GM21619 (cell line): Measurements from ENCODE around the gene FATE1.

ENCODE experiments used
- ATAC-seq: cut with Tn5 transposase; IDR thresholded peaks from one replicate; pipeline ENCODE4 v1.9.1; 2021; ENCODE audit not compliant: unreplicated experiment

FATE1 gene

DNA sequence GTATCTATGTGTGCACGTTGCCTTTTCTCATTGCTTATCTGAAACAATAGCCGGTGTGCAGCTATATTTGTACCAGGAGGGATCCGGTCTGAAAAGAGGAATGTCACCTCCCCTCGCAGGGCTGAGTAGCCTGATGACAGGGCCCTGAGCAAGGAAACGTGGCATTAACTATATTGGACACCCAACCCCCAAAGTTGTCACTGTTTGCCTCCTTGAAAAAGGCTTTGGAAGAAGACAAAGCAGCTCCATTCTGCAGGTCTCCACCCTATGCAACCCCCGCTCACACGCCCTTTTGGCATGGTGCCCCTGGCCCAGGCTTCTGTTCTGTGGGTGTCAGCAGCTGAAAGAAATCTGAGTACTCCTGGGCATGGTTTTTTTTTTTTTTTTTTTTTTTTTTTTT lies 12.3 kb upstream of the FATE1 start:
- ATAC-seq, result no peak

DNA sequence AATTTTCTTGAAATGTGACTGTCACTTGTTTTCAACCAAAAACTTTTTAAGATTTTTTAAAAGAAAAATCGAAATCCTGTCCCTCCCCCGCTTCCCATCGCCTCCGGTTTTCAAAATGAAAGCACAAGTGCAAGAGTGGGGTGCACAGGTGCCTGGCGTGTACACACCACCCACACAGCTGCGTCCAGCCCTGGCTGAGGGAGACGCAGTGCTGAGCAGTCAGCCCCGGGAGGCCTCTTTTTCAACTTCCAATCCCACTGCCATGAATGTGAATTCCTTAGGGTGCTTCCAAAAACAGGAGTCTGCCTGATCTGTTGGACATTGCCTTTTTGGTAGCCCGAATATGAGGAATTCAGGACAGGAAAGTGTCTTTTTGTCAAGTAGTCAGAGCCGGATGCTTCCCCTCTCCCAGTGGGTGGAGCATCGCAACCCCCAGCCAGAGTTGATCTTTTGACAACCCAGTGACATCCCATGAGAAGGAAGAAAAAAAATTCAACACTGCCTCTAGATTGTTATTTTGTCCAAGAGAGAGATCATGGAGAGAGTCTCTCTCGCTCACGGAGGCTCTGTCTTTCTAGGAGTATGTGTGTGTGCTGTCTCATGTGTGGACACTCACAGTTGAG lies 11.7 kb upstream of the FATE1 start:
- ATAC-seq, result no peak

DNA sequence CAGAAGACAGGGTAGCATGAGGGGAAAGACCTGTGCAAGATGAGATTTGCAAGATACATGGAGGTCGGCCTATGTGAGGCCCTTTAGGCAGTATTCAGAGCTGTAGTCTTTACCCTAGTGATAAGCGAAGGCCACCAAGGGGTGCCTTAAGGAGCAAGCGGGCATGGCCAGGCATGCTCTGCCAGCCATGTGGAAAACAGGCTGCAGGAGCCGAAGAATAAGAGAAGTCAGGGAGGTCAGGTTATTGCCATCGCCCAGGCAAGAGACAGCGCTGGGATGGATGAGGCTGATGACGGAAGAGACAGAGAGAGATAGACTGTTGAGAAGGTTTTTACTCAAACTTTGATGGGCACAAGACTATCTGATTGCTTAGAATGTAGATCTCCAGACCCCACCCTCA lies 7.0 kb upstream of the FATE1 start:
- no peak for ATAC-seq

DNA sequence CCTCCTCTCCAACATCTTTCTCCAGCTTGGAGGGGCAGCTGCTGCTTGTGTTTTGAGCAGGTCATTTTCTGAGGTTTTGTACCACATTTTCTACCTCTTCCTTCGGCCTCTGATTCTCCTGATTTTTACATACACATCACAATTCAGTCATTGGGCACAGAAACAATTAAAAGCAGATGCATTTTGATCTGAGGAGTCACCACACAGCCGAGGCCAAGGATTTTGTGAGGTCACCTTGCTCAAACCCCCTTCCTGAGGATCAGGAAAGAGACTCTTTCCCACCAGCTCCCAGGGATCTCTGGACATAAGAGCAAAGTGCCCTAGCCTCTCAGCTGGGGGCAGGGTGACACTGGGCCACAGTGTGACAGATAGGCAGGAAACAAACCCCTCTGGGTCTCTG lies 5.4 kb upstream of the FATE1 start:
- ATAC-seq, result no peak

DNA sequence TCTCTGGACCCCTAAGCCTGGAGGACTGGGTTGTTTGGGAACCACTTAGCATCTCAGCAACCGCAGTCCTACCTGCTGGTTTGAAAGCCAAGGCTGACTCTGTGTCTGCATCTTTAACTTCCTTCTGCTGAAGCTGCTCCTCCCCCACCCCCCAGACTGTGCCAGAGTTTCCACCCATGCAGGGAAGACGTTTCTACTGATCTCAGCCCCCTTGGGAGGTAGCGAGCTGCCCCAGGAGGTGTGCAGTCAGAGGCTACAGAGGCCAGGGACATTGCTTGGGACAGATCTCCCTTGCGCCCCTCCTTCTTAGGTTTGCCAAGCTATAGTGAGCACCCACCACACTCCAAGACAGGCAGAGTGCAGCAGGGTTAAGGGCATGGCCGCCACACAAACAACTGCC lies 4.7 kb upstream of the FATE1 start:
- ATAC-seq, result no peak

DNA sequence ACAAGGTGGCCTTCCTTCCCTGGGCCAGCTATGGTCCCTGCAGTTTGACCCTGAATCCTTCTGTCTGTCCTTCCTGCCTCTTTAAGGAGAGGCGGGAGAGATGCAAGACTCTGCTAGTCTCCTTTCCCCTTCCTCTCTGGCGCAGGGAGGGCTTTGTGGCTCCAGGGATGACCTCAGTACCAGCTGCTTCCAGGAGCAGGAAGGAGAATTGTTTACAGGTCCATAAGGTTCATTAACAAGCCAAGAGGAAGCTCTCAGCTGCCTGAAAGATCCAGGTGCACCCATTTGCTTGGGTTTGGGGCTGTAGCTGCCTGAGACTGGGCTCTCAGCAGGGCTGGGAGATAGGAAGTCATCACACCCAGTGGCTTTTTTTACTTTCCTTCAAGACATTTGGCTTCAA lies 4.0 kb upstream of the FATE1 start:
- no peak for ATAC-seq

DNA sequence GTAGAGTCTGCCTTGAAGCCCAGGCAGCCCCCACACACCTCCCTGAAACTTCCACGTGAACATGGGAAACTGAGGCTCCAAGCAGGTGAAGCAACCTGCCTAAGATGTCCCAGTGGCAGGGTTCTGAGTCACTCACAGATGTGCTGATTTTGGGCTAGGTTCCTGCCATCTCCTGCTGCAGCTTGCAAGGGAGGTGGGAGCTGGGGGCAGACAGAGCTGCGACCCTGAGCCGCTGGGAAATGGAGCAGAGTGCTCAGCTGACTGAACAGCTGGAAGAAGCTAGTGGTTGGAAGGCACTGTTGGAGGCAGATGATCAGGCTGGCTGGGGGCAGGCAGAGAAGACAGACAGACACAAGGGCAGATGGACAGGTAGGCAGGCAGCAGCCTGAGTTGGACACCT lies 3.6 kb upstream of the FATE1 start:
- ATAC-seq, result no peak

DNA sequence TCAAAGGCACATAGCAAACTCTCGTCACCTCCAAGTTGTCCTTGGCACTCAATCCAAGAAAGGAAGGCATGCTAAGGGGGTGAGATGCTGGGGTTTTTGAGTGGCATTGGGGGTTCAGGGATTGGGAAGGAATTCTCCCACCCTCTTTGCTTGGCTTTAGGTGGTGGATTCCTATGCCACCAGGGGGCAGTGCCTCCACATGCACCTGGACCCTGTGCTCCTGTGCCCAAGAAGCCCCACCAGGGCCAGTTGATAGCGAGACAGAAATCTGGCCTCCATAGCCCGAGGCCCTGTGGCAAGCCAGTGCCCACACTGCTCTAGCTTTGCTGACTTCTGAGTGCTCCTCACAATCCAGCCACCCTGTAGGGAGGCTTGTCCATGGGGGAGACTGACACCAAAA lies 2.0 kb upstream of the FATE1 start:
- no peak for ATAC-seq

DNA sequence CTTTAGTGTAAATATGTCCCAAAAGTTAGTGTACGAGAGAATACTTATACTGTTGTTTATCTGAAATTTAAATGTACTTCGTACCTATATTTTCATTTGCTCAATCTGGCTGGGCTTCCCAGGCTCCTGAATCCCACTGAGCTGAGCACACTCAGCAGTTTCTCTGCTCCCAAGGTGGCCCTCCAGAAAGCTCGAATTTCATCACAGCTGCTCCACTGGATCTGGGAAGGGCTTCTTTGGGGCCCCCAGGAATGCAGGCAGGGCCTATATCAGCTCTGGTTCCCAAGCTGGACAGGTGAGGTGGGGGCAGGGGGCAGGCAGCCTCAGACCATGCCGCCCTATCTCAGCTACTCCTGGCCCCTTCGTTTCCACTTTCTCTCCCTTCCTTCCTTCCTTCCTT lies 1.5 kb upstream of the FATE1 start:
- no peak for ATAC-seq

DNA sequence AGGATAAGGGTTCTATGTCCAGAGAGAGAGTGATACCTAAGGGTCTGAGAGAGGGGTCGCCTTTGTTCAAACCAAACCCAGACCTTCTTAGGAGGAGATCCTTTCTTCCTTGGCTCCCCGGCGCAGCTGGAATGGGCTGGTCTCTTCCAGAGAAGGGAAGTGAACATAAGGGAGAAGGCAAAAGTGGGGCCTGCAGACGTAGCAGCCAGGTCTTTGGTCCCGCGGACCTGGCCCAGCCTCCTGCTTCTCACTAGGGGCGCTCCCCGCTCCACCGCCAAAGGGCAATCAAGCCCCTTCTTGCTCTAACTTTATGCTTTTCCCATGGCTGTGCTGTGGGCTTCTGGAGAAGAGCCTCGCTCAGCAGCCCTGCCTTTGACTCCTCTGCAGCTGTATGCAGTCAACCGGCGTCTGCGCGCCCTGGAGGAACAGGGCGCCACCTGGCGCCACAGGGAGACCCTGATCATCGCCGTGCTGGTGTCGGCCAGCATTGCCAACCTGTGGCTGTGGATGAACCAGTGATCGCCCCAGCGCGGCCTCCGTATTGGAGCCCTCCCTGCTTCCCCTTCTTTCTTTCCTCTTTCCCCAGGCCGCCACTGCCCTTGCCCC lies 6.5 kb downstream of the FATE1 start:
- ATAC-seq, result no peak

DNA sequence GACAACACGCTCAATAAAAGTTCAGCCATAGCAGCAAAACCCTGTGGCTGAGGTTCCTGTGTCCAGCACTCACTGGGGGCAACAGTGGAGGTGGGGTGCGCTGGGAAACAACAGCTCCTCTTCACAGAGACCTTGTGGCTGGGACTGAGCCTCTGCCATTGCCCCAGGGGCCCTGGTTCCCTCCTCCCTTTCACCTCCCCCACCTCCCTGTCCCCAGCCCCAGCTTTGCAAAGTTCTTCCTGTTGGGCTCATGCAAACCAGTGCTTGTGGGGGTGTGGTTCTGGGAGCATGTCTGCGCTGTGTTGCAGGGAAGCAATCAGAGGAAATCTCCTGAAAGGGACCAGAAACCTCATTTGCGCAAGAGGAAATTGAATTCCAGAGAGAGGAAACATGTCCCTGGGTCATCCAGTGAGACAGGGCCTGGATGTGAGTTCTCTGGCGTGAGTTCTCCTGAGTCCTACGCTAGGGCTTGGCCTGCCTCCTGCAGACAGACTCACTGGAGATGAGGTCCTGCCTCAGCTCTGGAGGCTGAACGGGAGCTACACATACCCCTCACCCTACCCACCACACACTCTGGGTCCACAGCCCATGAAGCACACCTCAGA lies 7.4 kb downstream of the FATE1 start:
- no peak for ATAC-seq

DNA sequence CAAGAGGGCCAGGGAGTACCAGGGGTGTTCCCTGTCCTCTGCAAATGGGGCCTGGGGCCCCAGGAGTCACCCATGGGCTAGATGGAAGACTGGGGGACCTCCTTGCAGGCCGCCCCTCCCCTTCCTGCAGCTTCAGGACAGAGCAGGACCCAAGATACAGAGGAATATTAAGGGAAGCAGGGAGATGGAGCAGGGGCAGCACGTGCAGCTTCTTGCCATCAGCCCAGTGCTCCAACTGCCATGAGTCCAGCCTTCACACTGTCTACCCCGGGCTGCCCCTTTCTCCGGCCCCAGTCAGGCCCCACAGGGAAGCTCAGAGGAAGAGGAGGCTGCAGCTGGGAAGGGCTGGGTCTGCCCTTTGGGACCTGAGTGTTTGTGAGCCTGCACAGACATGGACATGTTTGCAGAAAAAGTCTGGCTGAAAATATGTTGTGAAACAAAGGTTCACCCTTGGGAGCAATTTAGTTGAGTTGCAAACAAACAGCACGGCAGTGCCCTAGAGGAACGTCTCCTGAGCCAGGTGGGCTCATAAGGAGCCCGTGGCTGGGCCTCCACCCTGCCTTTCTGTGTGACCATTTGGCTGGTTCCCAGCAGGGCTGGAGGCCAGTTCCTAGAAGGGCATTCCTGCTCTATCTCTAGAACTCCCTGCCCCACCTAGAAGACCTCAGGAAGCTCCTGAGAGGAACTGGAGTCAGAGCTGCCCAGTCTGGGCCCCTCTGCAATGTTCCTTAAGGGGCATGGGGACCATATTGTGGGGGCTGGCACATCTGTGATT lies 8.9 kb downstream of the FATE1 start:
- no peak for ATAC-seq

DNA sequence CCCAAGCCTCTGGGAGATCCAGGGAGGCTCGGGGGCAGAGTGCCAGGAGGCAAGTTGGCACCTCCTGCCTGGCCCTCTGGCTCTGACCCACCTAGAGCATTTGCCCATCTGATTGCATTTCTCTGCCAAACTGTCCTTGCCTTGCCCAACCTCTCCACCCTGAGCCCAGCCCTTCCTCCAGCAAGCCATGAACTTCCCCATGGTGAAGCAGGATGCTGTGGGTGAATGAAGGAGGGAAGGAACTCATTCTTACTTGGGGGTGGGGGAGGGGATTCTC lies 9.4 kb downstream of the FATE1 start:
- no peak for ATAC-seq

DNA sequence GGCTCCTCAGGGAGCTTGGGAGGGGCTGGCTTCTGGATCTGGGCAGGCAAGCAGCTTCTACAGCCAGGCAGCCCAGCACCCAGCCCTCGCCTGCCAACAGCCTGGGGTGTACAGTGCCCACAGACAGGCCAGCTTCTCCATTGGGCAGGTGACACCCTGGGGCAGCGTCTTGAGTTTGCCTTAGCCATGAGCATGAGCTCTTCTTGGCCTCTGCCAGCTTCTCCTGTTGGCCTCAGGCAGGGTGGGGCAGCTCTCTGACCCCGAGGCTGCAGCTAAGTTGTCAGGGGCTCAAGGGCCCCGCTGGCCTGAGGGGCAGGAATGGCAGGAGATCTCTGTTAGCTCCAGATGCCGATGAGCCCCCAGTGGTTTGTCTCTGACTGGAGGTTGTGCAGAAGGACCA lies 10.9 kb downstream of the FATE1 start:
- ATAC-seq, result no peak

DNA sequence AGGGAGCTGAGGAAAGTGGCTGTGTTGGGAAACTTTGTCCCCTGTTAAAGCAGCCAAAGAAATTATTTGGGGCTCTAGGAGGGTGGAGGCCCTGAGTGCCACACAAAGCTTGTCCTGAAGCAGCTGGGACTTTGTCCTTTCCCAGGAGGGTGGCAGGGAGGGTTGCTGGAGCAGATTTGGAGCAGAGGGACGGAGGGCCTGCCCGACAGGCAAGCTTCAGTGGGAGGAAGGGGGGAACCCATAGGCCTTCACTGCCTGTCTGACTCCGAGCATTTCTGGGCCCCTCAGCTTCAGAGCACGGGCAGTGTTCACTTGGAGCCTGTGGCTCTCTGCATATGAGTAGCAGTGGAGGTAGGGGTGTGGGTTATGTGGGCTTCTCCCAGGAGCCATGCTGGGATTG lies 11.5 kb downstream of the FATE1 start:
- ATAC-seq, result no peak

DNA sequence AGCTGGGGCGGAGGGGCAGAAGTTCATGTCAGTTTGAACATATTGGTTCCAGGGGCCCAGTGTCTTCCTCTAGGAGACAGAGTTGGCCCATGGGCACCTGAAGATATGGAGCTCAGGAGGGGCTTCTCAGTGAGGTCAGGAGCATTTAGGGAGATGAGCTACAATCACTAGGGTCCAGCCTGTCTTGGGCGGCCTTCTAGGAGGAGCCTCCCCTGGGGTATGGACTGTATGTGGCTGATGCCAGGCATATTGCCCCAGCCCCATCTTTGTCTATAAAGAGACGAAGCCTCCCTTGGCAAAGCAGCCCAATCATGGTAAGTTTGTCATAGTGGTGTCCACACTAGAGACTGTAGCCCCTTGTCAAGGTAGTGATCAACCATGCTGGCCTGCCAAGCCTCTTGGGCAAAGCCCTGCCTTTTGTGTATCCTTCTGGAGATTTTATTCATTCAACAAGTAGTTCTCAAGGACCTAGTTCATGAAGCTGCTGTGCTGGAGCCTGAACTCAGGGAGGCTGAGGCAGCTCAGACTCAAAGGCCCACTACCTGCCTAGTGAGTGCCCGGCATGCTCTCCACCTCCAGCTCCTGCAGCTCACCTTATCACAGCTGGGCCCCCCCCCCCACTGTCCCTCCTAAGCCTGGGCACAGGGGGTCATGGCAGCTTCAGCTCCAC lies 13.4 kb downstream of the FATE1 start:
- ATAC-seq, result no peak

DNA sequence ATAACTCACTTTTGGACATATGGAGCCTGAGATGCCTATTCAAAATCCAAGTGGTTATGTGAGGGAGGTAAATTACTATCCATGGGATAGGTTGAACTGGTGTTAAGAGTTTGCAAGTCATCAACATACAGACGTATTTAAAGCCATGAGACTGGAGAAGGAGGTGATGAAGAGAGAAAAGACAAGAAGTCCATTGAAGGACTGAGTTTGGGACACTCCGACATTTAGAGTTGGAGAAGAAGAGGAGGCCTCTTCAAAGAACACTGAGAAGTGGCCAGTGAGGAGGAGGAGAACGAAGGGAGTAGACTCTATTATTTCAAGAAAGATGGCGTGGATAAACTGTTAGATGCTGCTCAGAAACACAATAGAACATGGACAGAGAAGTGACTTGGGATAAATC lies 18.6 kb downstream of the FATE1 start, which contains the start of gene CNGA2:
Gene CNGA2, plus strand, starts transcription at position 301 of the 400 bp plus-strand sequence. CDS start 3,738 bp downstream, outside the sequence.
- no peak for ATAC-seq

DNA sequence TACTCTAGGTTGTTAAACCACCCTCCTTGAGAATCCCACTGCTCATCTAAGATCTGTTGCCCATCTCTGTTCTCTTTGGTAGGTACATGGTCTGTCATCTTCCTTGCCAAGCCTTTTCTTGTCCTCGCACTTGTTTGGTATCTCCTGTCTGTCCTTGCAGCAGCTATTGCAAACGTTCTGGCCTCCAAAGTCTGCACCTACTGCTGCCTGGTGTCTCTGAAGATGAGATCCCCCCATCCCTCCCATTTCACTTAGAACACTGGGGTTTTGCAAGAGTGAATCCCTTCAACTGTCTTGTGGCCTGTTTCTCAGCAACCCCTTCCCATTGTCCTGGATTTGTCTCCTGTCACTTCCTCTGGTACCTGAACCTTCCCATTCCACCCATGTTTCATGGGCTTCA lies 19.4 kb downstream of the FATE1 start:
- ATAC-seq, result no peak

DNA sequence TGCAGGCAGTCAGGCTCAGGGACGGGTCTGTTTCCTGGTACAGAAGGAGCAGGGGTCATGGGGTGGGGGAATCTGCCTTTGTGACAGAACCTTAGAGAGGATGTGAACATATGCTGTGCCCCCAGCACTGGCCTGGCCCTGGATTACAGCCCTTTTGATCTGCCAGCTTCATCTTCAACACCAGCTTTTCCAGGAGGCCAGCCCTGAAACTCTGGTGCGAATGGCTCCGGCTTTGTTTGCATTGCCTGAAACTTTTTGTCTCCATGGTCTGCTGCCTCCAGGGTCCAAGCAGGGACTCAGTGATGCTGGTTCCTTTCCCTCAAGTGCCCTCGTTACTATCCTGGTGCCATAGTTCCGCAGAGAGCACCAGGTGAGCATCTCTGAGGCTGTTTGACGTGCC lies 20.9 kb downstream of the FATE1 start:
- ATAC-seq, result no peak

DNA sequence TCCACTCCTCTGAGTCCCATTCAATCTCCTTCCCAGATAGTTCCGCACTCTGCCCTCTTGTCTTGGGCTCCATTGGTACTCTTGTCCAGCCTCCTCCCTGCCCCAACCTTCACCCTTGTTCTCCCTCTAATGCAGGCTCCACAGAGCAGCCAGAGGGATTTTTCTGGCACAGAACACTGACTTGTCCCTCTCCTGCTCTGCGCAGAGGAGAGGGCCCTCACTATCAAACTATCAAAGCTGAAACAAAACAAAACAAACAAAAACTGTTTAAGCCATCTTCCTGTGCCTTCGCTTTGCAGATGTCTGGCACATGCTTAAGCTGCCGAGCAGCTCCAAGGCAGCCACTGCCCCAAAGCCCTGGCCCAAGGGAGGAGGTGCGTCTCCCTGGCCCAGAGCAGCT lies 21.7 kb downstream of the FATE1 start:
- no peak for ATAC-seq

DNA sequence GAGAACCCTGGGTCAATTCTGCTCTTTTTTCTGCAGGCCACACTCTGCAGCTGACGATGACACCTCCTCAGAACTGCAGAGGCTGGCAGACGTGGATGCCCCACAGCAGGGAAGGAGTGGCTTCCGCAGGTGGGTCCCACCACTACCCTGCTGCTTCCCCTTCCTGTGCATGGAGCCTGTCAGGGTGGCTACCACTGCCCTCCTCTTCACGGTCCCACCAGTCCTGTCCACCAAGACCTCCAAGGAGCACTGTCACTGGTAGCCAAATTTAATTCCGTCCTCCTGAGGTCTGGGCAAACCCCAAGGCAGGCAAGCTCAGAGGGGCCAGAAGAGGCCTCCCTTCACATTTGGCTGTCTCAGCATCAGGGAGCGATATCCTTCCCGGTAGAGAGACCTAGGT lies 22.9 kb downstream of the FATE1 start:
- no peak for ATAC-seq

DNA sequence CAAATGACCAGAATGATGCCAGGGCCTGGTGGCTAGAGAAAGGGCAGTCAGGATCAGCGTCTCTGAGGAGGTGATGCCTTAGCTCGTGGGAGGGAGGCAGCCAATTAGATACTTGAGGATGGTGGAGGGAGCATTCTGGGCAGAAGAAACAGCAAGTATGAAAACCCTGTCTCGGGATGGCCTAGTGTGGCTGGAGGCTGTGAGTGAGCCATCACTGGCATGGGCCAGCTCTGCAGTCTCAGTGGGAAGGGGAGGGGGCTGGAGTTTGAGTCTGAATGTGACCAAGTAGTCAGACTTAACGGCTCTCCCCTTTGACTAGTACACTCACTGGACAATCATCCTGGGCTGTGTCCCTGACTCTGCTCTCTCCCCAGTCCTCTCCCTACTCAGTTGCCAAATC lies 25.8 kb downstream of the FATE1 start:
- ATAC-seq, result no peak
